Right lobe of liver (tissue), 6 donors: ENCODE data around the gene KCNT1. TPM values are rescaled to one million over a fixed set of nuclear protein-coding genes. Genes with fewer than 3 reads are reported as not detected.

ENCODE experiments used
- ATAC-seq, 4 donors: fragments of 200-7000 bp; cut with Tn5 transposase; one replicate each; pipeline ENCODE4 v1.9.1; 2020; ENCODE audit warnings: mild to moderate bottlenecking in 4 of 4, moderate library complexity in 4 of 4
- DNase-seq, 3 donors: peaks; one replicate each; pipeline ENCODE4 v3.0.0-alpha.2; 2020
- H3K27ac ChIP-seq, 3 donors: fragments of 200-600 bp; one replicate each; pipeline ENCODE4 v1.8.0; 2022
- H3K27me3 ChIP-seq, 2 donors: fragments of 200-600 bp; one replicate each; pipeline ENCODE4 v1.8.0; 2022
- H3K36me3 ChIP-seq, 4 donors: fragments of 200-600 bp; sonication (generic) in 1 of 4; one replicate each; pipeline versions ENCODE4 v1.5.1 to v1.8.0; 2017 to 2022; ENCODE audit warnings: control low read depth in 1 of 4
- H3K4me1 ChIP-seq, 4 donors: fragments of 200-600 bp; sonication (generic) in 1 of 4; one replicate each; pipeline versions ENCODE4 v1.5.1 to v1.8.0; 2017 to 2022; ENCODE audit warnings: control low read depth in 1 of 4
- H3K4me3 ChIP-seq, 3 donors: fragments of 200-600 bp; one replicate each; pipeline ENCODE4 v1.8.0; 2022
- H3K9me3 ChIP-seq, 4 donors: fragments of 200-600 bp; sonication (generic) in 1 of 4; one replicate each; pipeline versions ENCODE4 v1.5.1 to v1.8.0; 2017 to 2022; ENCODE audit warnings: control low read depth in 1 of 4
- CTCF ChIP-seq, 4 donors: fragments of 200-600 bp in 3 of 4; fragments of 450-650 bp in 1 of 4; IDR thresholded peaks; one replicate each; pipeline versions ENCODE4 v1.5.1 to v1.8.0; 2016 to 2022; ENCODE audit warnings: antibody characterized with exemption in 4 of 4, mild to moderate bottlenecking in 2 of 4
- POLR2A ChIP-seq: fragments of 450-650 bp; IDR thresholded peaks from one replicate; pipeline ENCODE4 v1.6.1; 2017; ENCODE audit warnings: antibody characterized with exemption, mild to moderate bottlenecking
- WGBS: methylation state at CpG from one replicate; pipeline ENCODE4 v1.1.6; 2018; ENCODE audit warnings: low coverage, low lambda C conversion rate; ENCODE audit not compliant: insufficient coverage; ENCODE audit errors: missing lambda C conversion rate; 5-methylcytosine and 5-hydroxymethylcytosine counted together
- intact Hi-C, 2 donors: fragments of 100-400 bp; cut with DNase I; formaldehyde crosslinking; loops; one replicate each; pipeline versions ENCODE4 v1.11.2 to v1.14.1; 2022
- total RNA-seq, 6 experiments: library from RNA; depleted of rRNA in 2 of 6; stranded (reverse); fragments of >200 nt in 2 of 6; fragmentation: NEBNext Ultra II Directional in 3 of 6; extraction: Animal tissue kit (Norgen Biotek cat#: 25700) in 3 of 6; gene quantifications; one replicate each; pipeline versions ENCODE4 v1.1.0 to v1.2.4, GENCODE V29; 2016 to 2023
- donor health status: DM: no; HTN: yes; CAD: no.
- donor health status: DM: no; HTN: no; CAD: no.
- donor health status: DM: no; HTN: no; CAD: no.
- donor health status: DM: no; HTN: yes; CAD: no.
- donor health status: DM: no; HTN: yes; CAD: no.

The KCNT1 gene
- total RNA-seq, 6 experiments from 2014 or later = not detected

GRCh38 chr9:135766251-135766650, 64.3 kb downstream of the KCNT1 start:
- no peak for DNase-seq
- Histone ChIP-seq H3K4me1 (no peaks in the 10 kb centered on the region), H3K27ac (no peak overlapping the region), H3K27me3 (no peaks in the 10 kb centered on the region), H3K9me3 (no peaks in the 10 kb centered on the region), H3K4me3 (no peak overlapping the region), H3K36me3 (no peaks in the 10 kb centered on the region)
- no peak for TF ChIP-seq CTCF (IDR thresholded peaks at IDR 0.05)
- TF ChIP-seq POLR2A = no peak
- ATAC-seq = no peak
- WGBS = 60% methylated on average over 2 of the region's 4 CpGs
- intact Hi-C loops = no loop called here

DNA sequence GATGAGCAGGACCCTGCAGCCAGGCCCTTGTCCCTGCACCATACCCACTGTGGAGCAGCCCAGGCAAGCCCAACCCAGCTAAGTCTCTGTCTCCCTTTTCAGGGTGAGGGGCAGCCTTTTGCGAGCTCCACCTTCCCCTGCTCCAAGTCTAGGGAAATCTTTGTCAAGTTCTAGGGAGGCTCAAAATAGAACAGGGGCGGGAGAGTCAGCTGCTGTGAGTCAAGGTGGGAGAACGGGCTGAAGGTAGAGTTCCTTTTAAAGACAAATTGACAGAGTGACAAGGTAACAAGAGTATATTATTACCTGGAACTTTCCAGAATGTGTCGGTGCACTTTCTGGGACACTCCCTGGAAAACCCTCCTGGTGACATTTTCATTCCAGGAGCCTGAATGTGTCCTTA, 64.7 kb downstream of the KCNT1 start:
- 82% methylated on average over 4 of the region's 4 CpGs for WGBS
- no peaks in the 10 kb centered on the region for H3K36me3 ChIP-seq
- no peaks in the 10 kb centered on the region for H3K27me3 ChIP-seq
- H3K27ac ChIP-seq = no peak overlapping the region
- intact Hi-C loops = no loop called here
- H3K9me3 ChIP-seq = no peaks in the 10 kb centered on the region
- no peaks in the 10 kb centered on the region for H3K4me1 ChIP-seq
- no peak for TF ChIP-seq POLR2A
- TF ChIP-seq CTCF (IDR thresholded peaks at IDR 0.05) = no peak
- DNase-seq (no peak), ATAC-seq (no peak)
- no peak overlapping the region for H3K4me3 ChIP-seq

- H3K27ac ChIP-seq = no peak overlapping the region
- H3K4me3 ChIP-seq = no peak overlapping the region
- H3K4me1 ChIP-seq = no peaks in the 10 kb centered on the region
- TF ChIP-seq POLR2A (no peak), CTCF (IDR thresholded peaks at IDR 0.05) (no peak)
- no peaks in the 10 kb centered on the region for H3K27me3 ChIP-seq
- no peaks in the 10 kb centered on the region for H3K9me3 ChIP-seq
- H3K36me3 ChIP-seq = no peaks in the 10 kb centered on the region
- WGBS = 88% methylated on average over 23 of the region's 43 CpGs
- DNase-seq (no peak), ATAC-seq (no peak)
- intact Hi-C loops = no loop called here
These were observed 66.7 kb downstream of the KCNT1 start for GRCh38 chr9:135768516-135769218.

GRCh38 chr9:135769489-135770202, 67.7 kb downstream of the KCNT1 start:
- TF ChIP-seq POLR2A (no peak), CTCF (IDR thresholded peaks at IDR 0.05) (no peak)
- Histone ChIP-seq H3K27me3 (no peaks in the 10 kb centered on the region), H3K36me3 (no peaks in the 10 kb centered on the region), H3K9me3 (no peaks in the 10 kb centered on the region), H3K27ac (no peak overlapping the region), H3K4me3 (no peak overlapping the region), H3K4me1 (no peaks in the 10 kb centered on the region)
- ATAC-seq (no peak), DNase-seq (no peak)
- intact Hi-C loops = no loop called here
- 79% methylated on average over 6 of the region's 32 CpGs for WGBS
